ENCODE results near the gene ARID5B.
A peak's percentile ranks its signal among the peaks of the same experiment; 100 is the strongest.

ARID5B gene

GRCh38 chr10:61904733-61905725 is 3.5 kb downstream of the ARID5B start:
- peak; percentile 50 for TF ChIP-seq CTCF (IDR thresholded peaks at IDR 0.05; ENCODE audit: low read depth, low read length, missing control alignments)
- no peak for DNase-seq (ENCODE audit: low read depth)
- in situ Hi-C loops (cut with HindIII; ENCODE audit: low sequenced_read_pairs) = no loop called here
- peak overlapping the region; percentile 79 for H3K4me3 ChIP-seq (ENCODE audit: low read depth, low read length)

GRCh38 chr10:61905837-61906561 is 4.5 kb downstream of the ARID5B start:
- no peak for TF ChIP-seq CTCF (IDR thresholded peaks at IDR 0.05; ENCODE audit: low read depth, low read length, missing control alignments)
- H3K4me3 ChIP-seq (ENCODE audit: low read depth, low read length) = no peak overlapping the region
- in situ Hi-C loops (cut with HindIII; ENCODE audit: low sequenced_read_pairs) = no loop called here
- no peak for DNase-seq (ENCODE audit: low read depth)

GRCh38 chr10:61906562-61906901 is 5.0 kb downstream of the ARID5B start:
- in situ Hi-C loops (cut with HindIII; ENCODE audit: low sequenced_read_pairs) = no loop called here
- H3K4me3 ChIP-seq (ENCODE audit: low read depth, low read length) = no peak overlapping the region
- no peak for TF ChIP-seq CTCF (IDR thresholded peaks at IDR 0.05; ENCODE audit: low read depth, low read length, missing control alignments)
- no peak for DNase-seq (ENCODE audit: low read depth)

GRCh38 chr10:61907011-61907410 is 5.5 kb downstream of the ARID5B start:
- no peak for DNase-seq (ENCODE audit: low read depth)
- no peak for TF ChIP-seq CTCF (IDR thresholded peaks at IDR 0.05; ENCODE audit: low read depth, low read length, missing control alignments)
- in situ Hi-C loops (cut with HindIII; ENCODE audit: low sequenced_read_pairs) = no loop called here
- no peak overlapping the region for H3K4me3 ChIP-seq (ENCODE audit: low read depth, low read length)

GRCh38 chr10:61907587-61907986 is 6.1 kb downstream of the ARID5B start:
- DNase-seq (ENCODE audit: low read depth) = no peak
- no peak for TF ChIP-seq CTCF (IDR thresholded peaks at IDR 0.05; ENCODE audit: low read depth, low read length, missing control alignments)
- in situ Hi-C loops (cut with HindIII; ENCODE audit: low sequenced_read_pairs) = no loop called here
- no peak overlapping the region for H3K4me3 ChIP-seq (ENCODE audit: low read depth, low read length)

GRCh38 chr10:61910226-61910805 is 8.8 kb downstream of the ARID5B start:
- no peak for DNase-seq (ENCODE audit: low read depth)
- H3K4me3 ChIP-seq (ENCODE audit: low read depth, low read length) = no peak overlapping the region
- in situ Hi-C loops (cut with HindIII; ENCODE audit: low sequenced_read_pairs) = no loop called here
- TF ChIP-seq CTCF (IDR thresholded peaks at IDR 0.05; ENCODE audit: low read depth, low read length, missing control alignments) = no peak

All from astrocyte of the cerebellum (primary cell).